WTC11 (cell line): ENCODE results near the gene COL1A1. TPM values are rescaled to one million over a fixed set of nuclear protein-coding genes. Genes with fewer than 3 reads are reported as not detected.

Experiments used
- ATAC-seq: fragments of 200-7000 bp; cut with Tn5 transposase; 2 replicates; pipeline ENCODE4 v1.10.0; 2021; ENCODE audit warnings: mild to moderate bottlenecking, moderate library complexity
- CTCF ChIA-PET: fragments of 300-600 bp; sonication (Branson Sonifier 250); formaldehyde crosslinking; loops from one replicate; lab custom pipeline; 2021; ENCODE audit warnings: antibody characterized with exemption; lab: Charles Lee
- POLR2A ChIA-PET: fragments of 350-600 bp; sonication (Branson Sonifier 250); formaldehyde crosslinking; loops from one replicate; lab custom pipeline; 2021; ENCODE audit warnings: antibody characterized with exemption; lab: Charles Lee
- DNase-seq: peaks from one replicate; pipeline ENCODE4 v3.0.0; 2021; ENCODE audit warnings: low spot score
- H3K27ac Mint-ChIP-seq: 2 replicates; pipeline ENCODE4 v1.8.0; 2021; ENCODE audit warnings: mixed read lengths
- H3K27me3 Mint-ChIP-seq: 2 replicates; pipeline ENCODE4 v1.8.0; 2021; ENCODE audit warnings: low read depth, mild to moderate bottlenecking, moderate library complexity, mixed read lengths
- H3K36me3 Mint-ChIP-seq: 2 replicates; pipeline ENCODE4 v1.8.0; 2021; ENCODE audit warnings: mixed read lengths
- H3K4me1 Mint-ChIP-seq: 2 replicates; pipeline ENCODE4 v1.8.0; 2022; ENCODE audit warnings: mixed read lengths
- H3K4me3 Mint-ChIP-seq: 2 replicates; pipeline ENCODE4 v1.8.0; 2021; ENCODE audit warnings: mild to moderate bottlenecking, moderate library complexity, mixed read lengths
- H3K9me3 Mint-ChIP-seq: 2 replicates; pipeline ENCODE4 v1.8.0; 2021; ENCODE audit warnings: mixed read lengths
- AR ChIP-seq: fragments of 250-450 bp; sonication (Bioruptor Pico); IDR thresholded peaks from 2 replicates; pipeline ENCODE4 v1.9.0; 2021; ENCODE audit warnings: mild to moderate bottlenecking
- CREM ChIP-seq: sonication (generic); formaldehyde crosslinking; IDR thresholded peaks from 2 replicates; pipeline ENCODE4 v1.8.1; 2022; ENCODE audit warnings: mild to moderate bottlenecking, missing genetic modification reagents, moderate library complexity
- CTCF ChIP-seq: fragments of 200-600 bp; IDR thresholded peaks from 2 replicates; pipeline ENCODE4 v1.8.0; 2022; ENCODE audit warnings: antibody characterized with exemption
- FOXJ3 ChIP-seq: sonication (generic); formaldehyde crosslinking; IDR thresholded peaks from 2 replicates; pipeline ENCODE4 v1.9.0; 2021; ENCODE audit warnings: missing genetic modification reagents, mild to moderate bottlenecking, borderline replicate concordance
- FOXK1 ChIP-seq: sonication (generic); formaldehyde crosslinking; IDR thresholded peaks from 2 replicates; pipeline ENCODE4 v1.8.0; 2022; ENCODE audit warnings: mild to moderate bottlenecking, moderate library complexity, missing genetic modification reagents
- GABPB1 ChIP-seq: sonication (generic); formaldehyde crosslinking; IDR thresholded peaks from 2 replicates; pipeline ENCODE4 v1.8.1; 2023; ENCODE audit warnings: mild to moderate bottlenecking, missing genetic modification reagents
- GRHL2 ChIP-seq: fragments of 250-450 bp; sonication (Bioruptor Pico); IDR thresholded peaks from 2 replicates; pipeline ENCODE4 v1.8.0; 2022; ENCODE audit warnings: mild to moderate bottlenecking, moderate library complexity; ENCODE audit not compliant: insufficient replicate concordance, severe bottlenecking
- JAZF1 ChIP-seq: fragments of 250-450 bp; sonication (Bioruptor Pico); IDR thresholded peaks from 2 replicates; pipeline ENCODE4 v1.9.0; 2021; ENCODE audit warnings: moderate library complexity, mild to moderate bottlenecking, inconsistent platforms
- JUN ChIP-seq: sonication (generic); formaldehyde crosslinking; IDR thresholded peaks from 2 replicates; pipeline ENCODE4 v1.8.0; 2023; ENCODE audit warnings: mild to moderate bottlenecking, missing genetic modification reagents
- RELA ChIP-seq: sonication (generic); formaldehyde crosslinking; IDR thresholded peaks from 2 replicates; pipeline ENCODE4 v1.8.1; 2022; ENCODE audit warnings: missing genetic modification reagents, mild to moderate bottlenecking, borderline replicate concordance
- RORB ChIP-seq: fragments of 250-450 bp; sonication (Bioruptor Pico); IDR thresholded peaks from 2 replicates; pipeline ENCODE4 v1.9.0; 2021; ENCODE audit warnings: mild to moderate bottlenecking
- SP1 ChIP-seq: sonication (generic); formaldehyde crosslinking; conservative IDR thresholded peaks from 2 replicates; pipeline ENCODE4 v1.8.1; 2022; ENCODE audit warnings: missing genetic modification reagents
- TCF7 ChIP-seq: sonication (generic); formaldehyde crosslinking; IDR thresholded peaks from 2 replicates; pipeline ENCODE4 v1.8.0; 2022; ENCODE audit warnings: mild to moderate bottlenecking, low read depth, missing genetic modification reagents, moderate library complexity
- TEAD4 ChIP-seq: sonication (generic); formaldehyde crosslinking; IDR thresholded peaks from 2 replicates; pipeline ENCODE4 v1.8.0; 2022; ENCODE audit warnings: mild to moderate bottlenecking, missing genetic modification reagents
- ZNF219 ChIP-seq: sonication (generic); formaldehyde crosslinking; IDR thresholded peaks from 2 replicates; pipeline ENCODE4 v1.8.0; 2023; ENCODE audit warnings: missing genetic modification reagents, mild to moderate bottlenecking, borderline replicate concordance
- ZNF232 ChIP-seq: sonication (generic); formaldehyde crosslinking; IDR thresholded peaks from 2 replicates; pipeline ENCODE4 v1.8.0; 2022; ENCODE audit warnings: mild to moderate bottlenecking, missing genetic modification reagents
- ZNF263 ChIP-seq: sonication (generic); formaldehyde crosslinking; IDR thresholded peaks from 2 replicates; pipeline ENCODE4 v1.8.1; 2022; ENCODE audit warnings: low read depth, mild to moderate bottlenecking, moderate library complexity, missing genetic modification reagents
- ZNF317 ChIP-seq: sonication (generic); formaldehyde crosslinking; IDR thresholded peaks from 2 replicates; pipeline ENCODE4 v1.8.1; 2023; ENCODE audit warnings: low read depth, mild to moderate bottlenecking, moderate library complexity, missing genetic modification reagents, borderline replicate concordance
- ZNF396 ChIP-seq: fragments of 250-450 bp; sonication (Bioruptor Pico); IDR thresholded peaks from 2 replicates; pipeline ENCODE4 v1.8.0; 2021; ENCODE audit warnings: mild to moderate bottlenecking, moderate library complexity, borderline replicate concordance
- ZNF416 ChIP-seq: fragments of 250-450 bp; sonication (Bioruptor Pico); IDR thresholded peaks from 2 replicates; pipeline ENCODE4 v1.9.0; 2021; ENCODE audit warnings: mild to moderate bottlenecking, inconsistent platforms
- ZNF512 ChIP-seq: sonication (generic); formaldehyde crosslinking; IDR thresholded peaks from 2 replicates; pipeline ENCODE4 v1.8.1; 2022; ENCODE audit warnings: missing genetic modification reagents, borderline replicate concordance
- total RNA-seq: library from RNA; stranded (reverse); gene quantifications from 3 replicates; pipeline ENCODE4 v1.2.3, GENCODE V29; 2021
- TF ChIP-seq, protein P1 (sequence below): sonication (generic); formaldehyde crosslinking; IDR thresholded peaks from 2 replicates; pipeline ENCODE4 v1.8.1; 2023; ENCODE audit warnings: mild to moderate bottlenecking, missing genetic modification reagents
- TF ChIP-seq, protein P2 (sequence below): sonication (generic); formaldehyde crosslinking; IDR thresholded peaks from 2 replicates; pipeline ENCODE4 v1.8.0; 2022; ENCODE audit warnings: mild to moderate bottlenecking, missing genetic modification reagents

Gene COL1A1
- total RNA-seq, 1 experiment from 2014 or later, result 52.1 TPM

GRCh38 chr17:50196826-50197225, 4.6 kb downstream of the COL1A1 start:
- ATAC-seq (no peak), DNase-seq (no peak)
- H3K27ac Mint-ChIP-seq, result no peak overlapping the region
- no peaks in the 10 kb centered on the region; the same call in 1 of the 2 replicates for H3K36me3 Mint-ChIP-seq
- H3K4me3 Mint-ChIP-seq, result no peak overlapping the region
- H3K9me3 Mint-ChIP-seq, result no peaks in the 10 kb centered on the region
- peaks cover 10% of the 10 kb centered on the region for H3K4me1 Mint-ChIP-seq
- peaks cover 18% of the 10 kb centered on the region for H3K27me3 Mint-ChIP-seq
- no peak for TF ChIP-seq ZNF232 (CRISPR knock-in tag)
- TF ChIP-seq FOXK1 (CRISPR knock-in tag), result no peak
- no peak for TF ChIP-seq FOXJ3 (CRISPR knock-in tag)
- no peak for TF ChIP-seq SP1
- no peak for TF ChIP-seq GRHL2
- TF ChIP-seq ZNF396 (CRISPR knock-in tag), result no peak
- TF ChIP-seq, protein P1, sequence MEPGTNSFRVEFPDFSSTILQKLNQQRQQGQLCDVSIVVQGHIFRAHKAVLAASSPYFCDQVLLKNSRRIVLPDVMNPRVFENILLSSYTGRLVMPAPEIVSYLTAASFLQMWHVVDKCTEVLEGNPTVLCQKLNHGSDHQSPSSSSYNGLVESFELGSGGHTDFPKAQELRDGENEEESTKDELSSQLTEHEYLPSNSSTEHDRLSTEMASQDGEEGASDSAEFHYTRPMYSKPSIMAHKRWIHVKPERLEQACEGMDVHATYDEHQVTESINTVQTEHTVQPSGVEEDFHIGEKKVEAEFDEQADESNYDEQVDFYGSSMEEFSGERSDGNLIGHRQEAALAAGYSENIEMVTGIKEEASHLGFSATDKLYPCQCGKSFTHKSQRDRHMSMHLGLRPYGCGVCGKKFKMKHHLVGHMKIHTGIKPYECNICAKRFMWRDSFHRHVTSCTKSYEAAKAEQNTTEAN (CRISPR knock-in tag), result no peak
- TF ChIP-seq, protein P2, sequence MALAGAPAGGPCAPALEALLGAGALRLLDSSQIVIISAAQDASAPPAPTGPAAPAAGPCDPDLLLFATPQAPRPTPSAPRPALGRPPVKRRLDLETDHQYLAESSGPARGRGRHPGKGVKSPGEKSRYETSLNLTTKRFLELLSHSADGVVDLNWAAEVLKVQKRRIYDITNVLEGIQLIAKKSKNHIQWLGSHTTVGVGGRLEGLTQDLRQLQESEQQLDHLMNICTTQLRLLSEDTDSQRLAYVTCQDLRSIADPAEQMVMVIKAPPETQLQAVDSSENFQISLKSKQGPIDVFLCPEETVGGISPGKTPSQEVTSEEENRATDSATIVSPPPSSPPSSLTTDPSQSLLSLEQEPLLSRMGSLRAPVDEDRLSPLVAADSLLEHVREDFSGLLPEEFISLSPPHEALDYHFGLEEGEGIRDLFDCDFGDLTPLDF (CRISPR knock-in tag), result no peak
- TF ChIP-seq TCF7 (CRISPR knock-in tag), result no peak
- no peak for TF ChIP-seq RELA (CRISPR knock-in tag)
- no peak for TF ChIP-seq GABPB1 (CRISPR knock-in tag)
- no peak for TF ChIP-seq ZNF263 (CRISPR knock-in tag)
- TF ChIP-seq TEAD4 (CRISPR knock-in tag), result no peak
- TF ChIP-seq RORB, result no peak
- no peak for TF ChIP-seq JAZF1 (CRISPR knock-in tag)
- TF ChIP-seq CTCF, result no peak
- TF ChIP-seq CREM (CRISPR knock-in tag), result no peak
- CTCF ChIA-PET, result interaction anchor here (1.5 to 3.1 kb wide), 4 partner anchors 19 to 201 kb away, joined by 3 to 45 read pairs (median 8); partner anchors contain the start of gene LRRC59
- POLR2A ChIA-PET, result no interaction called here

DNA sequence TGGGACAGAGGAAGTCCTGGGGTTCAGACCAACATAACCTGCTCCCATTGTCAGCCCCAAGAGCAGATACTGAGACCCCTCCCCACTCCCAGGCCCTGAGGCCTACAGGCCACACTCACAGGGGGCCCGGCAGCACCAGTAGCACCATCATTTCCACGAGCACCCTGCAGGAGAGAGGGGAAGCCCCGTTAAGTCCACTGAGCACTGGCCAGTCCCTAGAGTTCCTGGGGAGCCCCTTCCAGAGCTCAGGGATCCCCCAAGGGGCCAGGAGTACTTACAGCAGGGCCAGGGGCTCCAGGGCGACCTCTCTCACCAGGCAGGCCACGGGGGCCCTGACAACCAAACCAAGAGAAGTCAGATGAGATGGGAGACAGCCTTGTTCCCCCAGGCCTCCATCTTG, 5.4 kb downstream of the COL1A1 start:
- ATAC-seq (no peak), DNase-seq (no peak)
- H3K4me3 Mint-ChIP-seq, result no peak overlapping the region
- H3K27me3 Mint-ChIP-seq, result peaks cover 10% of the 10 kb centered on the region
- POLR2A ChIA-PET, result no interaction called here
- no peaks in the 10 kb centered on the region for H3K9me3 Mint-ChIP-seq
- CTCF ChIA-PET, result interaction anchor here (1.5 to 3.1 kb wide), 3 partner anchors 23 to 201 kb away, joined by 3 to 45 read pairs (median 4); partner anchors contain the start of gene LRRC59
- no peaks in the 10 kb centered on the region; the same call in 1 of the 2 replicates for H3K36me3 Mint-ChIP-seq
- H3K4me1 Mint-ChIP-seq, result peaks cover 6% of the 10 kb centered on the region; the same call in 1 of the 2 replicates
- H3K27ac Mint-ChIP-seq, result no peak overlapping the region
- TF ChIP-seq FOXK1 (CRISPR knock-in tag) (no peak), ZNF512 (no peak), ZNF219 (no peak), ZNF416 (CRISPR knock-in tag) (no peak), ZNF317 (CRISPR knock-in tag) (no peak), JUN (no peak), CTCF (no peak), AR (CRISPR knock-in tag) (no peak)
